Fibroblast of gingiva (primary cell): ENCODE data around the gene FAM89B.

Source experiments
- DNase-seq: peaks from one replicate; pipeline ENCODE4 v3.0.0-alpha.2; 2011; ENCODE audit warnings: low read depth

Gene FAM89B

DNA sequence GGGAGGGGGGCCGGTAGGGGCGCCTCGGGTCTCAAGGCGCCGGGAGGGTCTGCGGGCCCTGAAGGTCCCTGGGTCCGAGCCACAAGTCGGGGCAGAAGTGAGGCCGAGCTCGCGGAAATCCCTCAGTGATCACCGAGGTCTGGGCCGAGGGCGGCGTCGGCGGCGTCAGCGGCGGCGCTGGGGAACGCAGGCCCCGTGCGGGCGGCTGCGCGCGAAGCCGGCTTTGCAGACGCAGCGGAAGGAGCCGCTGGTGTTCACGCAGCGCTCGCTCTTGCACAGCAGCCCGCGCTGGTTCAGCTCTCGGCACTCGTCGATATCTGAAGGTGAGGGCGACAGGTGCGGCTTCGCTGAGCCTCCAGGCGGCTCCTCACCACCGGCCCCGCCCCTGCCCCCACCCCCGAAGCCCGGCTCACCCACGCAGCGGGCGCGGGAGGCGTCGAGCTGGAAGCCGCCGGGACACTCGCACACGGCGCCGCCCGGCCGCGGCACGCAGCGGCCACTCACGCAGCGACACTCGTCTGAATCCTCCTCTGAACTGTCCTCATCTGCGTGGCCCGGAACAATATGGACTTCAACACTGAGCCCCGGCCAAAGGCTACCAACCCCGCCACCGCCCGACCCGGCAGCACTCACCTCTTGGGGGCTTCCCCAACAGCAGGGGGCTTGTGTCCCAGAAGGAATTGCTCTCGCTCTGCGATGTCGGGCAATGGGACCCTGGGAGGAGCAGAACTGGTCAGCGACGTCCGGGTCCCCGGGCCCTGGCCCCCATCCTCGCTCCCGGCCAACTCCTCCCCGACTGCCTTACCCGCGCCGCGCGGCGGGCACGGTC lies 33.2 kb upstream of the FAM89B start:
- no peak for DNase-seq

DNA sequence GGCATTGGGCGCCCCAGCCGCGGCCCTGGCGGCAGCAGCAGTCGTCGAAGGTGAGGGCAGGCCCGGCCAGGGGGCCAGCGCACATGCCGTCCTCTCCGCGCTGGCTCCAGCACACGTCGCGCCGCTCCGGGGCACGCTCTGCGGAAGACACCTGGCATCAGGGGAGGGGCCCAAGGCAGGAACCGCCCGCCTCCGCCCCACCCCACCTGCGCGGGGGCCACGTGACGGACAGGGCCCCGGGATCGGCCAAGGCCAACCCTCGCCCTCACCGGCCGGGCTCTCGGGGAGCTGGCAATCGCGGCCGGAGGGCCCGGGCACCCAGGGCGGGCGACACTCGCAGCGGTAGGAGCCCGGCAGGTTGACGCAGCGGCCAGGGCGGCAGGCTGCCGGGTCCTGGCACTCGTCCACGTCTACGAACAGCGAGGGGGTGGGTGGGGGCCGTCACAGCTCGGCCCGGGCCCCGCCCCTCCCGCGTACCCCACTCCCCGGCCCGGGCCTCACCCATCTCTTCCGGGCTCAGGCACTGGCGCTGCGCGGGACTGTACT lies 32.5 kb upstream of the FAM89B start:
- DNase-seq, result no peak

DNA sequence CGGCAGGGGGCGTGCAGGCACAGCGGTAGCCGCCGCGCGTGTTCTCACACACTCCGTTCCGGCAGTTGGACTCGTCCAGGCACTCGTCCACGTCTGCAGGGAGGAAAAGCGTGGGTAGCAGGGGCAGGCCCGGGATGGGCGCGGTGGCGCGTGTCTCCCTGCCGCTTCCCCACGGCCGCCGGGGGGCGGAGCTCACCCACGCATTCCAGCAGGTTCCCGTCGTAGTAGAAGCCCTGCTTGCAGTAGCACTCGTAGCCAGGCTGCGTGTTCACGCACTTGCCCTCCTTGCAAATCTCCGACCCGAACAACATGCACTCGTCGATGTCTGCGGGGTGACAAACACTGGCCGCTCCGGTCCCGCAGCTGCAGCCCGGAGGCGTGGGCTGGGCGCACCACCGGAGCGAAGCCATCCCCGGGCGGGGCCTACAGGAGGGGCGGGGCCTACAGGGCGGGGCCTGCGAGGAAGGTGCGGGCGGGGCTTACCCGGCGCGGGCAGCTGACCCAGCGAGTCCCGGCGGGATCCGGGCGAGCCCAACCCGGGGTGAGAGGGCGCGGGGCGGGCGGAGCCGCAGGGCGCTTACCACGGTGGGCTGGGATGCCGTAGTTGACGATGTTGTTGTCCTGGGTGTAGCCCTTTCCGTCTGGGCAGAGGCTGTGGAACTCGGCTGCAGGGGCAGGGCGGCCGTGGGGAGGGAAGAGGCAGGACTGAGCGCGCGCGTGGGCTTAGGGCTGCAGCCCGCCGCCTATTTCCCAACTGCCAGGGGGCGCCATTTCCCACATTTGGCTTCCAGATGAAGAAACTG lies 31.8 kb upstream of the FAM89B start:
- DNase-seq, result peak; percentile 91

DNA sequence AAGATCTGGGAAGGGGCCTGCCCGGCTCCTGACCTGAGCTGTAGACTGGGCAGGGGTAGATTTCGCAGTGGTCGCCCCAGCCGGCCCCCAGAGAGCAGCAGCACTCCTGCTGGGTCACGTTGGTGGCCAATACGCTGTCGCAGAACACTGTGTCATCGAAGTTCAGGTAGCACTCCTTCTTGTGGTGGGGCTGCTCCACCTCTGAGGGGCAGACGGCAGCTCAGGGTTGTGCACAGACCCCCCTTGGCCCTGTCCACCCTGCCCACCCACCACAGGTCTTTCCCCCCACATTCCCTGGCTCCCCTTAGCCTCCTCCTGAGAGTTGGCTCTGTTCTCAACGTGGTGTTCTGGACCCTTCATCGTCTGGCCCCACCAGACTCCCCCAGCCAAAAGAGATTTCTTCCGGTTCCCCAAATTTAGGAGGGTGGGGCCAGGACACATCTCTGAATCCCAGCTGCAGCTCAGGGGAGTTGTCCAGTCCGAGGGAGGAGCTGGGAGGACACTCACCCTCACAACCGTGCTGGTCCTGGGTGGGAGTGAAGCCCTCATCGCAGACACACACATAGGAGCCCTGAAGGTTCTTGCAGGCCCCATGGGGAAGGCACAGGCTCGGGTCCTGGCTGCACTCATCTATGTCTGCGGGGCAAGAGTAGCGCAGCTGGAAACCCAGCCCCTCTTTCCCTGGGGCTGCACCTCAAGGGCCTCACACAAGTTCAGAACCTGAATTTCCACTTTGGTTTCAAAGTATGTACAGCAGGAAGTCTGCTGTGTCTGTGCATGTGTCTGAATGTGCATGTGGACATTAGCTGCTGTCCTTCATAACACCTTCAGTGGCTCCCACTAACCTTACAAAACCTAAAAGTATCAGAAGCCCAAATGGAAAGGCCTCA lies 31.0 kb upstream of the FAM89B start:
- DNase-seq, result no peak

DNA sequence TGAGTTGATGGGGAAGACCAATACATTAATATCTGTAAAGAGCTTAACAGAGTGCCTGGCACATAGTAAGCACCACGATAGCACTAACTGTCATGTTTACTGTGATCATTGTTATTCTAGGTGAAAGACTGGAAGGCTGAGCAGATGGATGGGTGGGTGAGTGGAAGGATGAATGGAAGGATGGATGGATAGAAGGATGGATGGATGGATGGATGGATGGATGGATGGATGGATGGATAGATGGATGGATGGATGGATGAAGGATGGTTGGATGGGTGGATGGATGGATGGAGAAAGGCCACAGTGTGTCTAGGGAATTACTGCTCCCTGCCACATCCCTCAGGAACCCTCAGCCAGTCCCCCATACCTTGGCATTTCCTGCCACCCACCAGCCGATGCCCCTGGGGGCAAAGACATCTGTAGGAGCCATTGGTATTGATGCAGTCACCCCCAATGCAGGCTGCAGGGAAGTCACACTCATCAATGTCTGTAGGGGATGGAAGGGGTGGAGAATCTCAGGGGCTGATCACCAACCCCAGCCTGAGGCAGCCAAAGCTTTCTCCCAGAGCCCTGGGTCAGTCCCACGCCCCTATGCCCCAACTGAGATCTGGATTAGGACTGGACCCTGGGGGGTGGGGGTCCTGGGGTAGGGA lies 29.5 kb upstream of the FAM89B start:
- DNase-seq, result no peak

DNA sequence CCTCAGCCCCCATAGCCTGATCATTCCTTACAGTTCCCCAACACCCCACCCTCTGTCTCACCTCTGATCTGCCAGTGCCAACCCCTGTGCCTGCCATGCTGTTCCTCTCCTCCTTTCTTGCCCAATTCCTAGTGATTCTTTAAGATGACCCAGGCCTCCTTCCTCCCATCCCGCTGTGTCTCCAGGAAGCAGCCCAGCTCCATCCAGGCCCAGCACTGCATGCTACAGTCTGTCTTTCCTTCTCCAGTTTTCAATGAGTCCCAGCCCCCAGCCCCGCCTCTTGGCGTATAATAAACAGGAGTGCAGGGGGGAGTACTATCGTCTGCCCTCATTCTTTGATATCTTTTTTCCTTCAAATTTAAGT lies 26.5 kb upstream of the FAM89B start:
- DNase-seq, result no peak

DNA sequence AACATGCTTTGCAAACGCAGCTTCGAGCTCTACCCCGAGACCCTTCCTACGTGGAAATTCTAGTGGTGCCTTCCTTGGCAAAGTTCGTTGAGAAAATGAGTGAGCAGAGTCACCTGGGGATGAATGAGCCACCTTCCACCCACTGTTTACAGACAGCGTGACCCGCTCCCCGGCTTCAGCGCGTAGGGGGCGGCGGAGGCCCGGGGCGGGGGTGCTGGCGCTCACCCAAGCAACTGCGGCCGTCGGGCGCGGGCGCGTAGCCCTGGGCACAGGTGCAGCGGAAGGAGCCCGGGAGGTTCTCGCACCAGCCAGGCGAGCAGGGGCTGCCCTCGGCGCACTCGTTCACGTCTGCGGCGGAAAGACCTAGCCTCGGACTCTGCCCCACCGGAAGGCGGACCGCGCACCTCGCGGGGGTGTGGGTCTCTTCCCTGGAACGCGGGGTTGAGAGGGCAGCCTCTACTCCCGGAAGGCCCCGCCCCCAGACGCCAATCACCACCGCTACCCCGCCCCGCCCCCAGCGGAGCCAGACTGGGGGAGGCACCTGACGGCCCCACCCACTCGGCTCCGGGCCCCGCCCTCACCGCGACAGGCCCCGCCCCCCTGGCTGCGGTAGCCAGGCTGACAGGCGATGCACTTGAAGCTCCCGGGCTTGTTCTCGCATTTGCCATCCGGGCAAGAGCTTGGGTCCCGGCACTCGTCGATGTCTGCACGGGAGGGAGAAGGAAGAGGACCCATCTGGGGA lies 25.9 kb upstream of the FAM89B start:
- no peak for DNase-seq

DNA sequence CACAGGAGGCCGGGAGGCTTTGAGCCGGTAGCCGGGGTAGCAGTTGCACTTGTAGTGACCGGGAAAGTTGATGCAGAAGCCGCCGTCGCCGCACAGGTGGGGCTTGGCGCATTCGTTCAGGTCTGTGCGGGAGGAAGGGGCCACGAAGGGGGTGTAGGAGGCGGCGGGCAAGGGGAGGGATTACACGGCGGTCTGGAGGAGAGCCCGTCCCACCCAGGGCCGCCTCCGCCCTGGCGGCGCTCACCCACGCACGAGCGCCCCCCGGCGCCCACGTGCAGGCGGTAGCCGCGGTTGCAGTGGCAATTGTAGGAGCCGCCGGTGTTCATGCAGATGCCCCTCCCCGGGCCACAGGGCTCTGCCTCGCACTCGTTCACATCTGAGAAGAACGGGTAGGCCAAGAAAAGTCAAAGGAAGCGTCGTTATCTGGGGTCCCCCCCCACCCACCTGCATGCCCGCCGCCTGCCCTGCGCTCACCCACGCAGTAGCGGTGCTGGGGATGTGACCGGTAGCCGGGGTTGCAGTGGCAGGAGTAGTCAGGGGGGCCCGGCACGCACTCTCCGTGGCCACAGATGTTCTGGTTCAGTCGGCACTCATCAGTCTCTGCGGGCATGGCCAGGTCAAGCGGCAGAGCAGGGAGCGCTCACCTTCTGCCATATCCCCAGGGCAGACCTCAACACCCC lies 24.8 kb upstream of the FAM89B start:
- no peak for DNase-seq

DNA sequence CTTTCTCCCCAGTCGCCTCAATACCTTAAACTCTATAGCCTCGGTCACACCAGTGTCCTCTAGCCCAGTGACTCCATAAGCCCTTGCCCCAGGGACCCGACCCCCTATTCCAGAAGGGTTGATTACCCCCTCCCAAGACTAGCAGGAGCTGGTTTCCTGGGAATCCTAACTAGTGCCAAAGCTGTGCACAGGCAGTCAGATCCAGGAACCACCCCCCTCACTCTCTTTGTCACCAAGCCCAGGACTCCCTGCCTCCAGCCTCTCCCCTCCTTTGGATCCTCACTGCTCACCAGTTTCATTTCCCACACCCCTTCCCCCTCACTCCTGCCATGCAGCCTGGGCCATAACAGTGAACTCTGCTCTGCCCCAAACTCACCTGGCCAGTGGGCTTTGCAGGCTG lies 23.9 kb upstream of the FAM89B start:
- DNase-seq, result no peak

DNA sequence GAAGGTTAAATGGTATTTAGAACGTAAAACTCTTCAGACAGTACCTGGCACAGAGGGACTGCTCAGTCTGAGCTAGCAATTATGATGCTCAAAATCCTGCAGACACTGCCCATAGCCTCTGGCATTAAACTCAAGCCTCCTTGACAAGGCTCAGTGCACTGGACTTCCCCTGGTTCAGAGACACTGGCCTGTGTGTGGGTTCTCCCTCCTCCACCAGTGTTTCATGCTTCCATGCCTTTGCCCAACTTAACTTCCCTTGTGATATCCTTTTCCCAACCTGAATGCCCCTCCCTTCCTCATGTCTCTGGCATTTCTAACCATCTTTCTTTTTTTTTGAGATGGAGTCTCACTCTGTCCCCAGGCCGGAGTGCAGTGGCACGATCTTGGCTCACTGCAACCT lies 23.2 kb upstream of the FAM89B start:
- no peak for DNase-seq

DNA sequence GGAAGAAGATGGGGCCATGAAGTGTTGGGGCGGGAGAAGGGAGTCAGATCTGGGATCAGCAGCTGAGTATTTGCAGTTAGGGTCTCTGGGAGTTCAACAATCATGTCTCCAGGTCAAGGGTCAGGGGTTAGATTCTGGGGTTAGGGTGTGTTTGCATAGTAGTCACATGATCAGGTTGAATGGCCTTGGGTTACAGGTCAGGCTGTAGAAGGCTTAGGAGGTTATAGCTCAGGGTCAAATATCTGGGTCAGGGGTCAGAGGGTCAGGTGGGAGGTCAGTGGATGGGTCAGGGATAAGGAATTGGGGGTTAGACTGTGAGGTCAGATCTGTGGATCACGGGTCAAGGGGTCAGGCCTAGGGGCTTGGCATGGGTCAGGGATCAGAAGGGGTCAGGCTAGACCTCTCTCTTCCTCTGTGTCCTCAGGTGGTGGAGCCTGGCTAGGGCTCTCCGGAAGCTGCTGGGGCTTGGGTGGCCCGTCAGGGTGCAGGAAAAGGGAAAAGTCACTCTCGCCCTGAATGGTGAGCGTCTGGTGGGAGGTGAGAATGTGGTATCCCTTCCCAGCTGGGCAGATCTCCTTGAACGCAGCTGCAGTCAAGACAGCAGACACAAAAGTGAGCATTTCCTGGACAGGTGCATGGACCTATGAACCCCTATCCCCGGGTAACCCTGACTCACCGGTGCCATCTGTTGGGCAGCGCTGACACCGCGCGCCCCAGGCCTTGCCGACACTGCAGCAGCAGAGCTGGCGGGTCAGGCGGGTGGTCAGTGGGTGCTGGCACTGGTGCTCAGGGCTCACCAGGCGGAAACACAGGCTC lies 20.6 kb upstream of the FAM89B start:
- no peak for DNase-seq

DNA sequence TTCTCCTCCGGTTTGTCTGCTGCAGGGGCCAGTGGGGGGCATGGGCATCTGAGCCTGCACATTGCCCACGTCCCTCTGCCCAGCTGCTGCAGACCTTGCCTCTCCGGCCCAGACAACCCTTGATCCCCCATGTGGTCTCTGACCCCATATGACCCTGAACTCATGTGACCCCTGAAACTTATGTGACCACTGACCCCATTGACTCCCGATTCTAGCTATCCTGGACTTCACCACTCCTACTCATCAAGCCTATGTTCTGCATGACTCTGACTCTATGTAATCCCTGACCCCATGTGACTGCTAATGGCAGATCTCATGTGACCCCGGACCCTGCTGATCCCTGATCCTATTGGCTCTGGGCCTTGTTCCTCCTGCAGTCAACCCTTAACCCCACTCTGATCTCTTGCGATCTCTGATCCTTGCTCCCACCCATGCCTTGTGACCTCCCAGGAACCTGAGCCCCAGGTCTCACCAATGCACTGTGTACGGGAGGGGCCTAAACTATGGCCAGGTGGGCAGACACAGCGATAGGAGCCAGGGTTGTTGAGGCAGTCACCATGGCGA lies 19.9 kb upstream of the FAM89B start:
- no peak for DNase-seq

DNA sequence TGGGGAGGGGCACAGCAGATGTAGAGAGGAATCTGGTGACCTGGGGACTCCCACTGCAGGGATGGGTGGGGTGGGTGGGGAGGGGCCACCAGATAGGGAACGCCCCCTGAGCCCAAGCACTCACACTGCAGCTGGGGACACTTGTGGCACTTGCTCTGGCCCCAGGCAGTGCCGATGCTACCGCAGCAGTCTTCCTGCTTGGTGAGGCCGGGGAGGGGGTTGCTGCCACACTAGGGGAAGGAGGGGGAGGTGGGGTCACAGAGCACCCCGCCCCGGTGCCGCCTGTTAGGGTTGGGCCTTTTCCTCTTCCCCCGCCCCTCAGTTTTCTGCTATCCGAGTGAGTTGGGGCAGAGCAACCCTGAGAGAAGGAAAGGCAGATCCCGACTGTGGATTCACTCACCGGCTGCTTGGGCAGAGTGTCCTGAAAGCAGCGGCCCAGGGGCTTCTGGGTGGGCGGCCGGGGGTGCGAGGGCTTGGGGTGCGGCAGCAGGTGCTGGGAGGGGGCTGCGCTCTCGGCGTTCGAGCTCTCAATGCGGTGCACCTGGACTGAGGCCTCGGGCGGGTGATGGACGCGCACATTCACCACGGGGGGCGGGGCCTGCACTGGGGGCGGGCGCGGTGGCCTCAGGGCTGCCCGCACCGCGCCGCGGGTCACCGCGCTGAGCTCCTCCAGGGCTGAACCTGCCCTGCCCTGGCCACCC lies 18.9 kb upstream of the FAM89B start:
- no peak for DNase-seq

DNA sequence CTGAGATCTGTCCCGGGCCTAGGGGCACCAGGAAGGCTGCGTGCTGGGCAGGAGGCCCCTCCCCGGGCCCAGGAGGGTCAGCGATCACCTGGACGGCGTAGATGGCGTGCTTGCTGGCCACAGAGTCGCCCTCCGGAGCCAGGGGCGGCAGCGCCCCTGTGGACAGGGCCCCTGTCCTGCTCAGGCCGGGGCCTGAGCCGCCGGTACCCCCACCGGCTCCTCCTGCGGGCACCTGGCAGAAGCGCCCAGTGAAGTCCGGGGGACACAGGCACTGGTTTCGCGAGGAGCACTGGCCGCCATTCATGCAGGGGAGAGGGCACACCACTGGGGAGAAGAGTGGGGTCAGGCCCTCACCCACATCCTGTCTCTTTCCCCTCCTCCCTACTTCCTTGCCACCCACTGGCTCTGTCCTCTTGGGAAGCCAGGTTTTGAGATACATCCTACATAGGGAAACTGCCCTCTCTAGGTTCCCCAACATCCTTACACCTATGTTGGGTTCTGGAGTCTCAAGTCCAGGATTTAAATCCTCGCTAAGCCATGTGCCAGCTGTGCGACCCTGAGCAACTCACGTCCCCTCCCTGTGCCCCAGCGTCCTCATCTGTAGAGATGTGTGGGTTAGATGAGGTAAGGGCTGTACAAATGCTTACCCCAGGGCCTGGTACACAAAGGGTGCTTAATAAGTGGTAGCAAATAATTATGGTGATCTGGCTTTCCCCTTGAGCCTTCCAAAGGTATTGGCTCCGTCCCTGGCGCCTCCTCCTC lies 18.1 kb upstream of the FAM89B start:
- DNase-seq, result no peak

DNA sequence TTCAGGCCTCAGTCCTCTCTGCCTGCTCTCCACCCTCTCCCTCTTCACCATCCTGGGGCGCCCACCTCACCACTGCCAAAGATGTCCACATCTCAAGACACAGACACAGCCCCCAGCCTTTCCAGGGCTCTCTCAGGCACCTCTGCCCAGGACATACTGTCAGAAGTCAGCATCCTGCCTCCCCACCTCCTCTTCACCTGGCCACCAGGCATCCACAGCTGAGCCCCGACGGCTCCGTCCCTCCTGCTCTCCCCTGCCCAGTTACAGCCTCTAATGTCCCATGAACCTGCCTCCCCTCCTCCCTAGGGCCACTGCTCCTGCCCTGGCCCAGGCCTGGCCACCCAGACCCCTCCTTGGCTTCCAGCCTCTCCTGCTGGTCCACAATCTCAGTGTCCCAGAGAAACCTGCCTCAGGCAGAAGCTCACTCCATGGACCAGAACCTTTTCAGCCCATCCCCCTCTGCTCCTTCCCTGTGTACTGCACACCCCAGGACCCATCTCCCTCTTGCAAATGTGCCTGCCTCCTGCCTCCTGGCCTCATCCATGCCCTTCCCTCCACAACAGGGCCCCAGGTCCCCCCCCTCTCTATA lies 17.4 kb upstream of the FAM89B start:
- DNase-seq, result no peak

DNA sequence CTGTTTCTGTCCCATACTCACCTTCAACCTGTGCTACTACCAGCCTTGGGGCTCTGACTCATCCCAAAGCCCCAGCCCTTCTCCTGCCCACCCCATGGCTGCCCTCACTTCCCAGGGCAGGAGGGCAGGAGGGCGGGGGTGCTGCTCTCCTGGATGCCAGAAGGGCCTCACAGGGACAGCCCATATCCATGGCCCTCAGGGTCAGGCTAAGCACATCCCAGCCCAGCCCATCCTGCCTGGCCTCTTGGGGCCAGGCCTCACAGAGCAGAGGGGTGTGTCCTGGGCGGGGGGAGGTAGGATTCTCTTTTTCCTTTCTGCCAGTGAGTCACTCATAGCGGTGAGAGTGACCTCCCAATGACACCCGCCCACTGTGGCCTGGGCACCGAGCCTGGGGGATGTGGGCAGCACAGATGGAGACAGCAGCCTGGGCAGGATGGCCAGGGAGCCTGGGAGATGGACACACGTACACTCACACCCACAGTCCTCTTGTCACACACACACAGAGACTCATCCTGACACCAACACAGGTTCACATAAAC lies 16.6 kb upstream of the FAM89B start:
- DNase-seq, result peak; percentile 83
